CD14-positive monocyte (primary cell): ENCODE measurements around the gene PCTP. TPM values are rescaled to one million over a fixed set of nuclear protein-coding genes. Genes with fewer than 3 reads are reported as not detected.

Experiments
- DNase-seq, 3 donors: peaks; one replicate each; pipeline ENCODE4 v3.0.0-alpha.2; 2011 to 2022
- H2AFZ ChIP-seq: 2 replicates; pipeline ENCODE4 v1.6.0; 2012; ENCODE audit warnings: mild to moderate bottlenecking, low read depth, low read length, inconsistent platforms; ENCODE audit not compliant: insufficient read depth, poor library complexity, severe bottlenecking
- H3K27ac ChIP-seq, 2 donors: 1 replicate in 1 of 2; 2 replicates in 1 of 2; pipeline ENCODE4 v1.5.1; 2012 to 2013; ENCODE audit warnings: low read length in 2 of 2, control low read depth in 1 of 2, inconsistent platforms in 1 of 2, low read depth in 1 of 2, mild to moderate bottlenecking in 1 of 2
- H3K27me3 ChIP-seq, 2 donors: one replicate each; pipeline versions ENCODE4 v1.6.0 to v1.6.1; 2011 to 2013; ENCODE audit warnings: low read length in 2 of 2; ENCODE audit not compliant: control insufficient read depth in 2 of 2, insufficient read depth in 2 of 2
- H3K36me3 ChIP-seq, 2 donors: replicated peaks in 1 of 2; 1 replicate in 1 of 2; 2 replicates in 1 of 2; pipeline versions ENCODE4 v1.5.1 to v1.6.1; 2012 to 2013; ENCODE audit warnings: low read length in 2 of 2, control low read depth in 1 of 2, inconsistent platforms in 1 of 2, mild to moderate bottlenecking in 1 of 2; ENCODE audit not compliant: insufficient read depth in 2 of 2, control insufficient read depth in 1 of 2
- H3K4me1 ChIP-seq, 2 donors: 1 replicate in 1 of 2; 2 replicates in 1 of 2; pipeline versions ENCODE4 v1.5.1 to v1.6.1; 2012 to 2013; ENCODE audit warnings: low read length in 2 of 2, control low read depth in 1 of 2, inconsistent platforms in 1 of 2, mild to moderate bottlenecking in 1 of 2, moderate library complexity in 1 of 2; ENCODE audit not compliant: insufficient read depth in 2 of 2, control insufficient read depth in 1 of 2
- H3K4me2 ChIP-seq: replicated peaks from 2 replicates; pipeline ENCODE3; 2012; ENCODE audit warnings: low read length, moderate library complexity, mild to moderate bottlenecking; ENCODE audit not compliant: poor library complexity, severe bottlenecking; ENCODE audit errors: extremely low read depth
- H3K4me3 ChIP-seq, 3 experiments: fragments of 200-600 bp in 1 of 3; sonication (generic) in 1 of 3; replicated peaks in 1 of 3; 1 replicate in 2 of 3; 2 replicates in 1 of 3; pipeline ENCODE4 v1.5.1; 2011 to 2013; ENCODE audit warnings: low read length in 3 of 3, mild to moderate bottlenecking in 3 of 3, control low read depth in 2 of 3, low read depth in 2 of 3, inconsistent platforms in 1 of 3, moderate library complexity in 1 of 3
- H3K79me2 ChIP-seq: 2 replicates; pipeline ENCODE4 v1.6.0; 2012; ENCODE audit warnings: mild to moderate bottlenecking, control low read depth, inconsistent platforms, low read length, moderate library complexity; ENCODE audit not compliant: insufficient read depth
- H3K9ac ChIP-seq: 2 replicates; pipeline ENCODE4 v1.6.0; 2017; ENCODE audit warnings: low read length, mild to moderate bottlenecking; ENCODE audit not compliant: insufficient read depth, poor library complexity, severe bottlenecking
- H3K9me3 ChIP-seq, 2 donors: replicated peaks in 1 of 2; 1 replicate in 1 of 2; 2 replicates in 1 of 2; pipeline versions ENCODE4 v1.5.1 to v1.6.1; 2012 to 2013; ENCODE audit warnings: low read length in 2 of 2, control low read depth in 1 of 2; ENCODE audit not compliant: control insufficient read depth in 1 of 2, insufficient read depth in 1 of 2
- H4K20me1 ChIP-seq: 2 replicates; pipeline ENCODE4 v1.6.0; 2012; ENCODE audit warnings: mild to moderate bottlenecking, low read length, control low read depth, moderate library complexity; ENCODE audit not compliant: insufficient read depth
- H3K27ac Mint-ChIP-seq, 7 donors: one replicate each; pipeline ENCODE4 v1.8.0; 2020; ENCODE audit warnings: mild to moderate bottlenecking in 7 of 7, mixed read lengths in 7 of 7, moderate library complexity in 6 of 7, inconsistent platforms in 2 of 7
- H3K27me3 Mint-ChIP-seq, 3 donors: one replicate each; pipeline ENCODE4 v1.8.0; 2021 to 2022; ENCODE audit warnings: low read depth in 3 of 3, mild to moderate bottlenecking in 3 of 3, mixed read lengths in 3 of 3, moderate library complexity in 3 of 3, inconsistent platforms in 1 of 3
- H3K36me3 Mint-ChIP-seq, 2 donors: one replicate each; pipeline ENCODE4 v1.8.0; 2020; ENCODE audit warnings: mixed read lengths in 2 of 2, inconsistent platforms in 1 of 2, mild to moderate bottlenecking in 1 of 2
- H3K4me1 Mint-ChIP-seq: one replicate; pipeline ENCODE4 v1.8.0; 2020; ENCODE audit warnings: mild to moderate bottlenecking, mixed read lengths
- H3K4me3 Mint-ChIP-seq, 2 donors: one replicate each; pipeline ENCODE4 v1.8.0; 2020; ENCODE audit warnings: mild to moderate bottlenecking in 2 of 2, mixed read lengths in 2 of 2, moderate library complexity in 1 of 2
- H3K9me3 Mint-ChIP-seq, 7 donors: one replicate each; pipeline ENCODE4 v1.8.0; 2020 to 2022; ENCODE audit warnings: mixed read lengths in 7 of 7, mild to moderate bottlenecking in 6 of 7, moderate library complexity in 6 of 7, inconsistent platforms in 2 of 7
- CTCF ChIP-seq: fragments of 200-600 bp; IDR thresholded peaks from one replicate; pipeline ENCODE4 v1.8.0; 2022; ENCODE audit warnings: antibody characterized with exemption, mild to moderate bottlenecking
- whole genome bisulfite sequencing: methylation state at CpG from one replicate; pipeline ENCODE4 v1.1.5; 2013; ENCODE audit warnings: missing lambda C conversion rate; ENCODE audit not compliant: insufficient coverage; 5-methylcytosine and 5-hydroxymethylcytosine counted together
- intact Hi-C, 2 donors: fragments of 100-400 bp; cut with micrococcal nuclease; formaldehyde crosslinking; loops; one replicate each; pipeline versions ENCODE4 v1.15.0 to v1.15.1; 2023
- polyA plus RNA-seq, 3 donors: library from polyadenylated mRNA; depleted of rRNA in 1 of 3; unstranded in 2 of 3; stranded (reverse) in 1 of 3; fragments of 300-500 nt in 2 of 3; fragments of >200 nt in 1 of 3; fragmentation: Illumina TruSeq in 2 of 3; gene quantifications; 1 replicate in 2 of 3; 2 replicates in 1 of 3; pipeline ENCODE4 v1.2.3, GENCODE V29; 2012 to 2021

Gene PCTP
- polyA plus RNA-seq, 3 donors, result 16.5 to 54.2 (median 35.4) TPM

- H3K36me3 ChIP-seq, result no peaks in the 10 kb centered on the region
- H3K79me2 ChIP-seq, result no peaks in the 10 kb centered on the region
- no peak overlapping the region for H3K4me3 Mint-ChIP-seq
- intact Hi-C loops, result no loop called here
- peaks cover 20 to 22% of the 10 kb centered on the region in 2 donors for H3K4me1 ChIP-seq
- H3K9me3 Mint-ChIP-seq, result peaks cover 0 to 2% (median 0%) of the 10 kb centered on the region in 7 donors
- H3K27me3 ChIP-seq, result no peaks in the 10 kb centered on the region
- H3K36me3 Mint-ChIP-seq, result no peaks in the 10 kb centered on the region
- H3K27ac Mint-ChIP-seq, result no peak overlapping the region
- H4K20me1 ChIP-seq, result no peaks in the 10 kb centered on the region
- H3K4me1 Mint-ChIP-seq, result peaks cover 15% of the 10 kb centered on the region
- H3K4me3 ChIP-seq, result no peak overlapping the region
- no peak overlapping the region for H2AFZ ChIP-seq
- no peak overlapping the region for H3K27ac ChIP-seq
- no peak for TF ChIP-seq CTCF
- no peaks in the 10 kb centered on the region for H3K9me3 ChIP-seq
- H3K4me2 ChIP-seq, result no peak overlapping the region
- no peak for DNase-seq
- 100% methylated on average over 1 of the region's 7 CpGs for WGBS
- peaks cover 0 to 4% (median 0%) of the 10 kb centered on the region in 3 donors for H3K27me3 Mint-ChIP-seq
- no peak overlapping the region for H3K9ac ChIP-seq
Observed at GRCh38 chr17:55709440-55709839, 41.4 kb upstream of the PCTP start.

- Histone ChIP-seq H3K36me3 (no peaks in the 10 kb centered on the region), H3K4me3 (no peak overlapping the region), H3K9me3 (no peaks in the 10 kb centered on the region), H2AFZ (no peak overlapping the region), H3K27ac (peak overlapping the region in 1 of 2 donors; percentile 52), H4K20me1 (no peaks in the 10 kb centered on the region), H3K4me2 (no peak overlapping the region), H3K4me1 (peaks cover 16 to 18% of the 10 kb centered on the region in 2 donors), H3K9ac (no peak overlapping the region), H3K27me3 (no peaks in the 10 kb centered on the region), H3K79me2 (no peaks in the 10 kb centered on the region)
- Mint-ChIP-seq H3K27ac (no peak overlapping the region), H3K27me3 (peaks cover 0 to 4% (median 0%) of the 10 kb centered on the region in 3 donors), H3K4me1 (peaks cover 13% of the 10 kb centered on the region), H3K36me3 (no peaks in the 10 kb centered on the region), H3K9me3 (peaks cover 0 to 2% (median 0%) of the 10 kb centered on the region in 7 donors), H3K4me3 (no peak overlapping the region)
- WGBS, result no CpG with 5 or more reads among the region's 4 CpGs
- TF ChIP-seq CTCF, result no peak
- DNase-seq, result no peak
- intact Hi-C loops, result loop anchor here (10.0 kb wide), 1 partner anchor 65 kb away; no protein-coding TSS in a partner anchor
Observed at GRCh38 chr17:55709984-55710383, 40.9 kb upstream of the PCTP start.
